IMR-90 (cell line): ENCODE results near the gene ROCK1. TPM values are rescaled to one million over a fixed set of nuclear protein-coding genes. Genes with fewer than 3 reads are reported as not detected.

ENCODE experiments used
- ATAC-seq: fragments of 200-7000 bp; cut with Tn5 transposase; 2 replicates; pipeline ENCODE4 v1.9.1; 2020; ENCODE audit warnings: low read depth, mild to moderate bottlenecking, moderate library complexity
- BruUV-seq: library from RNA; stranded (reverse); fragments of 400-500 nt; replicated peaks from 2 replicates; lab custom pipeline; 2021; lab: Mats Ljungman, UMichigan
- CTCF ChIA-PET: fragments of 300-600 bp; formaldehyde crosslinking; extraction: SDS; loops from one replicate; lab custom pipeline; 2021; ENCODE audit warnings: antibody characterized with exemption; lab: Yijun Ruan, JAX
- POLR2A ChIA-PET: fragments of 300-600 bp; sonication (Branson Sonifier 250); formaldehyde crosslinking; loops from one replicate; lab custom pipeline; 2022; ENCODE audit warnings: antibody characterized with exemption; ENCODE audit not compliant: unreplicated experiment; lab: Charles Lee
- DNase-seq: peaks from one replicate; pipeline ENCODE4 v3.0.0; 2013
- H2AFZ ChIP-seq: replicated peaks from 2 replicates; pipeline ENCODE3; 2013; ENCODE audit warnings: low read length, mild to moderate bottlenecking; ENCODE audit not compliant: poor library complexity
- H2AK5ac ChIP-seq: 2 replicates; pipeline ENCODE4 v1.6.1; 2013; ENCODE audit warnings: low read depth, low read length, inconsistent platforms
- H2AK9ac ChIP-seq: replicated peaks from 2 replicates; pipeline ENCODE3; 2013; ENCODE audit warnings: mild to moderate bottlenecking, low read depth, low read length, moderate library complexity; ENCODE audit not compliant: poor library complexity
- H2BK120ac ChIP-seq: 2 replicates; pipeline ENCODE4 v1.6.1; 2013; ENCODE audit warnings: low read depth, low read length, inconsistent platforms
- H2BK15ac ChIP-seq: 3 replicates; pipeline ENCODE4 v1.6.1; 2013; ENCODE audit warnings: low read depth, low read length, inconsistent platforms
- H2BK20ac ChIP-seq: 2 replicates; pipeline ENCODE4 v1.6.1; 2013; ENCODE audit warnings: low read depth, mild to moderate bottlenecking, inconsistent platforms, low read length, moderate library complexity
- H2BK5ac ChIP-seq: 2 replicates; pipeline ENCODE4 v1.6.1; 2013; ENCODE audit warnings: mild to moderate bottlenecking, low read depth, low read length, inconsistent platforms; ENCODE audit not compliant: poor library complexity, severe bottlenecking
- H3K14ac ChIP-seq: replicated peaks from 2 replicates; pipeline ENCODE4 v1.6.1; 2013; ENCODE audit warnings: low read depth, low read length, inconsistent platforms
- H3K18ac ChIP-seq: 2 replicates; pipeline ENCODE4 v1.6.1; 2013; ENCODE audit warnings: low read depth, low read length, control low read depth
- H3K23ac ChIP-seq: 2 replicates; pipeline ENCODE4 v1.6.1; 2013; ENCODE audit warnings: low read depth, low read length, inconsistent platforms
- H3K27ac ChIP-seq: 2 replicates; pipeline ENCODE4 v1.5.1; 2013; ENCODE audit warnings: mild to moderate bottlenecking, control low read depth, low read length; ENCODE audit not compliant: insufficient read depth
- H3K27me3 ChIP-seq: 2 replicates; pipeline ENCODE4 v1.6.1; 2013; ENCODE audit warnings: low read length; ENCODE audit not compliant: control insufficient read depth, insufficient read depth
- H3K36me3 ChIP-seq: 2 replicates; pipeline ENCODE4 v1.6.1; 2013; ENCODE audit warnings: low read length, mixed read lengths; ENCODE audit not compliant: control insufficient read depth, insufficient read depth
- H3K4ac ChIP-seq: 2 replicates; pipeline ENCODE4 v1.6.1; 2013; ENCODE audit warnings: low read depth, low read length, inconsistent platforms
- H3K4me1 ChIP-seq: 2 replicates; pipeline ENCODE4 v1.6.1; 2013; ENCODE audit warnings: low read length, mixed read lengths; ENCODE audit not compliant: control insufficient read depth, insufficient read depth
- H3K4me2 ChIP-seq: 2 replicates; pipeline ENCODE4 v1.6.1; 2013; ENCODE audit warnings: low read depth, mild to moderate bottlenecking, control low read depth, low read length, moderate library complexity
- H3K4me3 ChIP-seq: 2 replicates; pipeline ENCODE4 v1.5.1; 2013; ENCODE audit warnings: low read depth, mild to moderate bottlenecking, control low read depth, low read length, moderate library complexity; ENCODE audit not compliant: insufficient read depth
- H3K56ac ChIP-seq: 2 replicates; pipeline ENCODE4 v1.6.1; 2013; ENCODE audit warnings: low read length, inconsistent platforms; ENCODE audit not compliant: insufficient read depth; ENCODE audit errors: extremely low read depth
- H3K79me1 ChIP-seq, 2 experiments: 2 replicates each; pipeline ENCODE4 v1.6.1; 2013; ENCODE audit warnings: low read length in 2 of 2, inconsistent platforms in 1 of 2, low read depth in 1 of 2
- H3K9ac ChIP-seq: 2 replicates; pipeline ENCODE4 v1.6.1; 2013; ENCODE audit warnings: low read depth, low read length, control low read depth
- H3K9me1 ChIP-seq: 2 replicates; pipeline ENCODE4 v1.6.1; 2013; ENCODE audit warnings: low read length, inconsistent platforms; ENCODE audit not compliant: insufficient read depth
- H3K9me3 ChIP-seq: 2 replicates; pipeline ENCODE4 v1.6.1; 2013; ENCODE audit warnings: low read length; ENCODE audit not compliant: control insufficient read depth, insufficient read depth
- H4K20me1 ChIP-seq: 2 replicates; pipeline ENCODE4 v1.6.1; 2013; ENCODE audit warnings: low read length, inconsistent platforms; ENCODE audit not compliant: insufficient read depth
- H4K5ac ChIP-seq: 2 replicates; pipeline ENCODE4 v1.6.1; 2013; ENCODE audit warnings: mild to moderate bottlenecking, low read depth, low read length, control low read depth
- H4K8ac ChIP-seq, 2 experiments: 2 replicates each; pipeline ENCODE4 v1.6.1; 2013; ENCODE audit warnings: low read depth in 2 of 2, low read length in 2 of 2, control low read depth in 1 of 2, inconsistent platforms in 1 of 2
- H4K91ac ChIP-seq: 2 replicates; pipeline ENCODE4 v1.6.1; 2013; ENCODE audit warnings: low read depth, low read length, inconsistent platforms; ENCODE audit not compliant: insufficient read depth
- BHLHE40 ChIP-seq: fragments of 150-350 bp; IDR thresholded peaks from 2 replicates; pipeline ENCODE4 v1.6.1; 2016; ENCODE audit warnings: mild to moderate bottlenecking, low read depth, low read length
- CEBPB ChIP-seq: IDR thresholded peaks from 2 replicates; pipeline ENCODE4 v1.6.1; 2012; ENCODE audit warnings: low read depth, low read length, improper control_type of control experiment
- CHD1 ChIP-seq: IDR thresholded peaks from 2 replicates; pipeline ENCODE4 v1.6.1; 2012; ENCODE audit warnings: low read depth, low read length, improper control_type of control experiment
- FOS ChIP-seq: fragments of 150-350 bp; IDR thresholded peaks from 2 replicates; pipeline ENCODE4 v1.6.1; 2016; ENCODE audit warnings: low read depth, low read length
- MAFK ChIP-seq: IDR thresholded peaks from 2 replicates; pipeline ENCODE4 v1.6.1; 2012; ENCODE audit warnings: low read depth, low read length, improper control_type of control experiment
- MAZ ChIP-seq: IDR thresholded peaks from 2 replicates; pipeline ENCODE4 v1.6.1; 2012; ENCODE audit warnings: low read depth, mild to moderate bottlenecking, low read length, improper control_type of control experiment, moderate library complexity, borderline replicate concordance
- MXI1 ChIP-seq: IDR thresholded peaks from 2 replicates; pipeline ENCODE4 v1.6.1; 2012; ENCODE audit warnings: low read depth, mild to moderate bottlenecking, low read length, moderate library complexity, borderline replicate concordance
- NFE2L2 ChIP-seq: fragments of 150-350 bp; IDR thresholded peaks from 2 replicates; pipeline ENCODE4 v1.6.1; 2016; ENCODE audit warnings: low read depth, mild to moderate bottlenecking, low read length
- POLR2A ChIP-seq: IDR thresholded peaks from 2 replicates; pipeline ENCODE4 v1.6.1; 2012; ENCODE audit warnings: mild to moderate bottlenecking, low read depth, low read length
- RAD21 ChIP-seq: IDR thresholded peaks from 2 replicates; pipeline ENCODE4 v1.6.1; 2012; ENCODE audit warnings: low read length, improper control_type of control experiment
- RCOR1 ChIP-seq: IDR thresholded peaks from 2 replicates; pipeline ENCODE4 v1.6.1; 2012; ENCODE audit warnings: mild to moderate bottlenecking, low read length, improper control_type of control experiment; ENCODE audit not compliant: insufficient replicate concordance
- RFX5 ChIP-seq: IDR thresholded peaks from 2 replicates; pipeline ENCODE4 v1.8.0; 2012; ENCODE audit warnings: low read depth, mild to moderate bottlenecking, low read length, moderate library complexity
- SMC3 ChIP-seq: fragments of 150-350 bp; IDR thresholded peaks from 2 replicates; pipeline ENCODE4 v1.6.1; 2016; ENCODE audit warnings: low read depth, mild to moderate bottlenecking, antibody characterized with exemption, low read length, moderate library complexity
- dilution Hi-C: fragments of 300-500 bp; cut with HindIII; formaldehyde crosslinking; loops from one replicate; pipeline ENCODE4 v1.14.3; 2018; ENCODE audit warnings: low sequenced_read_pairs; ENCODE audit not compliant: unreplicated experiment
- in situ Hi-C: fragments of 300-500 bp; cut with MboI; formaldehyde crosslinking; loops from 3 replicates; pipeline ENCODE4 v1.14.3; 2019; ENCODE audit warnings: low sequenced_read_pairs, inconsistent platforms, mixed read lengths
- intact Hi-C: fragments of 100-400 bp; cut with micrococcal nuclease; formaldehyde crosslinking; loops from 2 replicates; pipeline ENCODE4 v1.10.0; 2022
- polyA plus RNA-seq, 3 experiments: library from polyadenylated mRNA; depleted of rRNA; stranded (reverse); fragments of >200 nt; gene quantifications; 2 replicates each; pipeline ENCODE4 v1.2.3, GENCODE V29; 2012; ENCODE audit warnings: low replicate concordance in 1 of 3
- total RNA-seq: library from RNA; depleted of rRNA; stranded (reverse); fragments of >200 nt; gene quantifications from 2 replicates; pipeline ENCODE4 v1.2.3, GENCODE V29; 2012
- TF ChIP-seq, protein P1 (sequence below): conservative IDR thresholded peaks from 2 replicates; pipeline ENCODE4 v1.5.1; 2012; ENCODE audit warnings: mild to moderate bottlenecking, low read depth, low read length, improper control_type of control experiment
- TF ChIP-seq, protein P2 (sequence below): fragments of 150-350 bp; IDR thresholded peaks from 2 replicates; pipeline ENCODE4 v1.6.1; 2017; ENCODE audit warnings: mild to moderate bottlenecking, antibody characterized with exemption, low read length, low read depth
- TF ChIP-seq, protein P3 (sequence below): fragments of 150-350 bp; IDR thresholded peaks from 2 replicates; pipeline ENCODE4 v1.6.1; 2016; ENCODE audit warnings: low read depth, mild to moderate bottlenecking, low read length, moderate library complexity, borderline replicate concordance

Gene ROCK1
- total and polyA plus RNA-seq, 2 of the 4 experiments (the other 2 are of a cell fraction) = 9.9 to 17.0 TPM

DNA sequence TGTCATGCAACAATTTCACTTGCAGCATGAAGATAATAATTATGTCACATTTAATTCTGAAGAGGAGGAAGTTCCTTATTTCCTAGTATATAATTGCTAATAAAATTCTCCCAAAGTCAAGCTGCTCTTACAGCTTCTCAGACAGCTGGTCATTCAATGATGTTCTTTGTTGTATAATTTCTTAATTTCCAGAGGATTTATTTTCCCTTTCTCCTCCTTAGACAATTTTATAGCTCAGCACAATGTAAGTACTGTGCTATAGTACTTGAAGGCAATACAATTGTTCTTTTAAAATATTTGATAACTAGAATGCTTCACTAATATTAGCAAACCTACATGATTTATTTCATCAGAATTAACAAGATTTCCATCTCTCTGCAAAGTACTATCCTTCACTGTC, 73.4 kb downstream of the ROCK1 start:
- no peak overlapping the region for H4K5ac ChIP-seq
- ChIA-PET CTCF (interaction anchor here (0.6 to 1.2 kb wide), 2 partner anchors 12 to 1005 kb away, joined by 3 to 6 read pairs; no protein-coding TSS in a partner anchor), POLR2A (no interaction called here)
- BruUV-seq = no TSS peak
- H2AK5ac ChIP-seq = no peak overlapping the region
- H4K8ac ChIP-seq = no peak overlapping the region
- H3K27me3 ChIP-seq = no peaks in the 10 kb centered on the region
- no peak overlapping the region for H3K27ac ChIP-seq
- no peak overlapping the region for H4K91ac ChIP-seq
- H2BK20ac ChIP-seq = no peak overlapping the region
- H2BK15ac ChIP-seq = no peak overlapping the region
- H3K18ac ChIP-seq = no peak overlapping the region
- H2AK9ac ChIP-seq = no peak overlapping the region
- no peak overlapping the region for H3K23ac ChIP-seq
- no peak for DNase-seq
- no peak overlapping the region for H3K4me2 ChIP-seq
- no peak overlapping the region for H3K4ac ChIP-seq
- no peak overlapping the region for H3K4me3 ChIP-seq
- TF ChIP-seq RAD21 (no peak), MAZ (no peak), RFX5 (no peak), RCOR1 (no peak), NFE2L2 (no peak), POLR2A (no peak), FOS (no peak), CHD1 (no peak), CEBPB (no peak), SMC3 (no peak), MAFK (no peak), MXI1 (no peak), BHLHE40 (no peak)
- TF ChIP-seq, protein P1, sequence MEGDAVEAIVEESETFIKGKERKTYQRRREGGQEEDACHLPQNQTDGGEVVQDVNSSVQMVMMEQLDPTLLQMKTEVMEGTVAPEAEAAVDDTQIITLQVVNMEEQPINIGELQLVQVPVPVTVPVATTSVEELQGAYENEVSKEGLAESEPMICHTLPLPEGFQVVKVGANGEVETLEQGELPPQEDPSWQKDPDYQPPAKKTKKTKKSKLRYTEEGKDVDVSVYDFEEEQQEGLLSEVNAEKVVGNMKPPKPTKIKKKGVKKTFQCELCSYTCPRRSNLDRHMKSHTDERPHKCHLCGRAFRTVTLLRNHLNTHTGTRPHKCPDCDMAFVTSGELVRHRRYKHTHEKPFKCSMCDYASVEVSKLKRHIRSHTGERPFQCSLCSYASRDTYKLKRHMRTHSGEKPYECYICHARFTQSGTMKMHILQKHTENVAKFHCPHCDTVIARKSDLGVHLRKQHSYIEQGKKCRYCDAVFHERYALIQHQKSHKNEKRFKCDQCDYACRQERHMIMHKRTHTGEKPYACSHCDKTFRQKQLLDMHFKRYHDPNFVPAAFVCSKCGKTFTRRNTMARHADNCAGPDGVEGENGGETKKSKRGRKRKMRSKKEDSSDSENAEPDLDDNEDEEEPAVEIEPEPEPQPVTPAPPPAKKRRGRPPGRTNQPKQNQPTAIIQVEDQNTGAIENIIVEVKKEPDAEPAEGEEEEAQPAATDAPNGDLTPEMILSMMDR = no peak
- TF ChIP-seq, protein P2, sequence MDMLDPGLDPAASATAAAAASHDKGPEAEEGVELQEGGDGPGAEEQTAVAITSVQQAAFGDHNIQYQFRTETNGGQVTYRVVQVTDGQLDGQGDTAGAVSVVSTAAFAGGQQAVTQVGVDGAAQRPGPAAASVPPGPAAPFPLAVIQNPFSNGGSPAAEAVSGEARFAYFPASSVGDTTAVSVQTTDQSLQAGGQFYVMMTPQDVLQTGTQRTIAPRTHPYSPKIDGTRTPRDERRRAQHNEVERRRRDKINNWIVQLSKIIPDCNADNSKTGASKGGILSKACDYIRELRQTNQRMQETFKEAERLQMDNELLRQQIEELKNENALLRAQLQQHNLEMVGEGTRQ = no peak
- TF ChIP-seq, protein P3, sequence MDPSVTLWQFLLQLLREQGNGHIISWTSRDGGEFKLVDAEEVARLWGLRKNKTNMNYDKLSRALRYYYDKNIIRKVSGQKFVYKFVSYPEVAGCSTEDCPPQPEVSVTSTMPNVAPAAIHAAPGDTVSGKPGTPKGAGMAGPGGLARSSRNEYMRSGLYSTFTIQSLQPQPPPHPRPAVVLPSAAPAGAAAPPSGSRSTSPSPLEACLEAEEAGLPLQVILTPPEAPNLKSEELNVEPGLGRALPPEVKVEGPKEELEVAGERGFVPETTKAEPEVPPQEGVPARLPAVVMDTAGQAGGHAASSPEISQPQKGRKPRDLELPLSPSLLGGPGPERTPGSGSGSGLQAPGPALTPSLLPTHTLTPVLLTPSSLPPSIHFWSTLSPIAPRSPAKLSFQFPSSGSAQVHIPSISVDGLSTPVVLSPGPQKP = no peak
- no peak overlapping the region for H2BK5ac ChIP-seq
- H4K20me1 ChIP-seq = no peaks in the 10 kb centered on the region; the same call in 1 of the 2 replicates
- H3K4me1 ChIP-seq = no peaks in the 10 kb centered on the region
- no peak for ATAC-seq
- no peaks in the 10 kb centered on the region for H3K9me3 ChIP-seq
- no peak overlapping the region for H3K9ac ChIP-seq
- in situ Hi-C loops (no loop called here), dilution Hi-C loops (no loop called here), intact Hi-C loops (no loop called here)
- H2BK120ac ChIP-seq = no peak overlapping the region
- H3K56ac ChIP-seq = no peak overlapping the region
- 0 out of 2 replicates have a peak, but pooled peaks cover 4% of the 10 kb centered on the region for H3K9me1 ChIP-seq
- no peak overlapping the region for H3K14ac ChIP-seq
- H3K36me3 ChIP-seq = peaks cover 4% of the 10 kb centered on the region
- no peak overlapping the region for H2AFZ ChIP-seq
- peaks cover 5 to 12% of the 10 kb centered on the region in 2 experiments; a peak in 2 of 4 replicates for H3K79me1 ChIP-seq
